EL (cell line): ENCODE results near the gene NDUFS7.

ENCODE experiments used
- DNase-seq: peaks from one replicate; pipeline ENCODE4 v3.0.0-alpha.2; 2016

Gene NDUFS7

GRCh38 chr19:1435378-1435989, 51.8 kb downstream of the NDUFS7 start:
- no peak for DNase-seq

DNA sequence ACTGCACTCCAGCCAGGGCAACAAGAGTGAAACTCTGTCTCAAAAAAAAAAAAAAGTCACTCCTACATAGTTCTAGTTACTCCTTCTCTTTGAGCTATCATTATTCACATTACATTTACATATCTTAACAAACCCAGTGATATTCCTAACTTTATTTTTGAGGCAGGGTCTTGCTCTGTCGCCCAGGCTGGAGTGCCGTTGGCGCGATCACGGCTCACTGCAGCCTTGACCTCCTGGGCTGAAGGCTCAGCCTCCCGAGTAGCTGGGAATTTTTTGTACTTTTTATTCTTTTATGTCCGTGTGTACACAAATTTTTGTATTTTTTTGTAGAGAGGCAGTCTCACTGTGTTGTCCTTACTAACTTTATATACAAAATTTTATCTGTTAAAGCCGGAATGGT, 53.9 kb downstream of the NDUFS7 start:
- DNase-seq: no peak

DNA sequence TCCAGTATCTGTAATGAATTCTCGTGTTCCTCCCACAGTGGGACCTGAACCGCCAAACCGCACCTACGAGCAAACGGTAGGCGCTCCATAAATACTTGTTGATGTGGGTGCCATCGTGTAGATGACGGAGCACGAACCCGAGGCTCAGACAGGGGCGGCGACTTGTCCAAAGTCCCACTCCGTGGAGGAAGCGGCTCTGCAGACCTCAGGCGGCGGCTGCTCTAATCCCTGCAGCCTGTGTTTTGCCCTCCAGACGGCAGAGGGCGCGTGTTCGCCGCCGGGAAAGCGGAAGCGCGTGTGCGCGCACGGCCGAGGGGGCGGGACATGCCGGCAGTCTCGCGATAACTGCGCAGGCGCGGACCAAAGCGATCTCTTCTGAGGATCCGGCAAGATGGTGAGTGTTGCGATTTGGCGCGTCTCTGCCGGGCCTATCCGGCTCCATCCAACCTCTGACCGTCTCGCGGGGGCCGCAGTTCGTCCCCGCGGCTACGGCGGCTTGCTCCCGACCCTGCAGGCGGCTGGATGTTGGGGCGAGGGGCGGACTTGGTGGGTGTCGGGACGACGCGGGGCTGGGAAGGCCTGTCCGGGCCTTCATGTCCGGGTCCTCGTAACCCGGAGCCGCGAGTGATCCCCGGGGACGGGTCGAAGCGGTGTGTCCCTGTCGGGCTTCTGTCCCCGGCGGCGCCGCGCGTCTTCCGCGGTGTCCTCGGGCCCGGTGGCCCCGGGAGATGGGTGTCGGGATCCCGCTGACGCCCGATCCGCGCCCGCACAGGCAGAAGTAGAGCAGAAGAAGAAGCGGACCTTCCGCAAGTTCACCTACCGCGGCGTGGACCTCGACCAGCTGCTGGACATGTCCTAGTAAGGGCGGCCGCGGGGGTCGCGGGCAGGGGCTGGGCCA, 54.6 kb downstream of the NDUFS7 start, which contains the start of gene RPS15:
TSS of gene RPS15 (plus strand) at position 362 of the 898 bp plus-strand sequence. CDS start at position 392, 30 bp downstream.
- DNase-seq: peak; percentile 92

DNA sequence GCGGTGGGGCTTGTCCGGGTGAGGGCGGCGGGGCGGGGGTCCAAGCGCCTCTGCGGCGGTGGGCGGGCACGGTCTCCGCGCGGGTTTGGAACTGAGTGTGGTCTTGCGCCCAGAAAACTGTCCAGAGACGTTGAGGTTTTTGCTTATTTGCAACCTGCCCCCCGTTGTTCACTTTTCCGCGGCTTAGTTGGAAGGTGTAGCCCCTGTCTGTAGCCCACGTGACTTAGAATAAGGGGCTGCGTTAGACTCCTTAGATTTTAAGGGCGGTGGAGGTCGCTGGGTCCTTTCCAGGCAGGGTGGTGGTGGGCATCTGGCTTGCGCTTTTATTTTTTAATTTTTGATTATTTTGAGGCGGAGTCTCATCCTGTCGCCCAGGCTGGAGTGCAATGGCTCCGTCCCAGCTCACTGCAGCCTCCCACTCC, 55.2 kb downstream of the NDUFS7 start:
- DNase-seq: no peak

- peak; percentile 50 for DNase-seq
Measured at GRCh38 chr19:1439525-1440417, 56.1 kb downstream of the NDUFS7 start.

DNA sequence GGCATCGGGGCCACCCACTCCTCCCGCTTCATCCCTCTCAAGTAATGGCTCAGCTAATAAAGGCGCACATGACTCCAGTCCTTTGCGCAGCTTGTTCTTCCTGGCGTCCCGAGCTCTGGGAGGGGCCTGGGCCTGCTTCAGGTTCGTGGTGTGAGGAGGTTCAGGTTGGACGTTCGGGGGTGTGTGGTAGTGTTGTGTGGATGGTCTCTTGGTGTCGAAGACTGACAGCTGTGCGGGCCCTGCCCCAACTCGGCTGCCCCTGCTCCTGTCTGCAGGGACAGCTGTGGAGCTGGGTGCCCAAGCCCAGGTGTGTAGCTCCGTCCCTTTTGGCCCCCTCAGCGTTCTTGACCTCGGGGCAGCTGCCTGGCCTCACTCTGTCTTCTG, 56.7 kb downstream of the NDUFS7 start:
- no peak for DNase-seq

- no peak for DNase-seq
Measured at GRCh38 chr19:1441022-1441426, 57.3 kb downstream of the NDUFS7 start.

DNA sequence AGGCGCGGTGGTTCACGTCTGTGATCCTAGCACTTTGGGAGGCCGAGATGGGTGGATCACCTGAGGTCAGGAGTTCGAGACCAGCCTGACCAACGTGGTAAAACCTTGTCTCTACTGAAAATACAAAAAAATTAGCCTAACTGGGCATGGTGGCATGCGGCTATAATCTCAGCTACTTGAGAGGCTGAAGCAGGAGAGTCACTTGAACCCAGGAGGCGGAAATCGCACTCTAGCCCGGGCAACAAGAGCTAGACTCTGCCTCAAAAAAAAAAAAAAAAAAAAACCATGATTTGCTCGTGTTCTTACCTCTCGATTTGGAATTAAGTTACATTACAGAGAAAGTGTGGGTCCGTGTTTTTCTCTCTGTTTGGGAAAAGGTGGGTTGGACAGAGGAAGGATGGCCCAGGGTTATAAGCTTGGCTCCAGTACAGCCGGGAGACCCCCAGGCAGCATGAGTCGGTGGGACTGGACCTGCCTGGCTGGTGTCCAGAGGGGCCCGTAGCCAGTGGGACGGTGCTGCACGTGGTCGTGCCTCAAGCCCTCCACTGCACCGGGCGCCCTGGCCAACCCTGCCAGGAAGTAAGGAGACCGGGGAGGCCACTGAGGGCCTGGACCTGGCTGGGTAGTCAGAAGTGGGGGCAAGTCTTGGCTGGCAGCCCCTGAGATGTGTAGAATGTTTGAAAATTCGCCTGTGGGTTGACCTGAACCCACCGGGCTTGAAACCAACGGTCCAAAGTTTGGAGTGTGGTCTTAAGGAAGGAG, 58.2 kb downstream of the NDUFS7 start:
- DNase-seq: no peak
